Natural killer cell (primary cell): Measurements from ENCODE around the gene NEDD4L. TPM values are rescaled to one million over a fixed set of nuclear protein-coding genes. Genes with fewer than 3 reads are reported as not detected.

Source experiments
- ATAC-seq, 3 donors: fragments of 150-1000 bp in 2 of 3; fragments of 200-7000 bp in 1 of 3; cut with Tn5 transposase; 1 replicate in 1 of 3; 2 replicates in 2 of 3; pipeline ENCODE4 v1.10.0; 2021; ENCODE audit warnings: mild to moderate bottlenecking in 2 of 3, moderate library complexity in 2 of 3
- DNase-seq, 2 donors: peaks; one replicate each; pipeline versions ENCODE4 v3.0.0 to v3.0.0-alpha.2; 2013 to 2021; ENCODE audit warnings: mixed read lengths in 1 of 2
- H3K27ac ChIP-seq: one replicate; pipeline ENCODE4 v1.5.1; 2013; ENCODE audit warnings: mild to moderate bottlenecking, low read length
- H3K27me3 ChIP-seq: one replicate; pipeline ENCODE4 v1.6.1; 2013; ENCODE audit warnings: low read length; ENCODE audit not compliant: control insufficient read depth, insufficient read depth
- H3K36me3 ChIP-seq: one replicate; pipeline ENCODE4 v1.6.1; 2013; ENCODE audit warnings: low read length; ENCODE audit not compliant: control insufficient read depth, insufficient read depth
- H3K4me1 ChIP-seq: one replicate; pipeline ENCODE4 v1.6.1; 2013; ENCODE audit warnings: low read length; ENCODE audit not compliant: control insufficient read depth, insufficient read depth
- H3K4me3 ChIP-seq: one replicate; pipeline ENCODE4 v1.5.1; 2013; ENCODE audit warnings: low read length
- H3K9me3 ChIP-seq: one replicate; pipeline ENCODE4 v1.6.1; 2013; ENCODE audit warnings: low read length; ENCODE audit not compliant: control insufficient read depth, insufficient read depth
- H3K27ac Mint-ChIP-seq, 2 donors: one replicate each; pipeline ENCODE4 v1.8.0; 2022; ENCODE audit warnings: mild to moderate bottlenecking in 2 of 2, mixed read lengths in 2 of 2, moderate library complexity in 1 of 2
- H3K27me3 Mint-ChIP-seq, 2 donors: one replicate each; pipeline ENCODE4 v1.8.0; 2022; ENCODE audit warnings: low read depth in 2 of 2, mixed read lengths in 2 of 2
- H3K36me3 Mint-ChIP-seq: one replicate; pipeline ENCODE4 v1.8.0; 2022; ENCODE audit warnings: mixed read lengths
- H3K4me1 Mint-ChIP-seq, 2 donors: one replicate each; pipeline ENCODE4 v1.8.0; 2022; ENCODE audit warnings: mixed read lengths in 2 of 2
- H3K4me3 Mint-ChIP-seq: one replicate; pipeline ENCODE4 v1.8.0; 2022; ENCODE audit warnings: mild to moderate bottlenecking, moderate library complexity, mixed read lengths
- H3K9me3 Mint-ChIP-seq, 2 donors: one replicate each; pipeline ENCODE4 v1.8.0; 2022; ENCODE audit warnings: mixed read lengths in 2 of 2
- WGBS: methylation state at CpG from one replicate; pipeline ENCODE4 v1.1.7; 2013; ENCODE audit warnings: missing lambda C conversion rate; ENCODE audit not compliant: insufficient coverage; 5-methylcytosine and 5-hydroxymethylcytosine counted together
- intact Hi-C: fragments of 100-400 bp; cut with micrococcal nuclease; formaldehyde crosslinking; loops from one replicate; pipeline ENCODE4 v1.14.2; 2022
- total RNA-seq, 4 donors: library from RNA; stranded (reverse); fragments of 120-200 nt in 1 of 4; gene quantifications; one replicate each; pipeline versions ENCODE4 v1.2.3 to v1.2.4, GENCODE V29; 2013 to 2022
- TF ChIP-seq, protein P1 (sequence below): fragments of 200-600 bp; IDR thresholded peaks from one replicate; pipeline ENCODE4 v1.8.0; 2022; ENCODE audit warnings: antibody characterized with exemption

Gene NEDD4L
- total RNA-seq, 3 donors from 2014 or later (not counting 1 experiment from before 2014, with no cell fraction given): 3.4 to 15.3 (median 14.3) TPM

- H3K4me1 Mint-ChIP-seq: no peaks in the 10 kb centered on the region
- H3K4me3 ChIP-seq: no peak overlapping the region
- no peaks in the 10 kb centered on the region for H3K27me3 Mint-ChIP-seq
- H3K4me3 Mint-ChIP-seq: no peak overlapping the region
- DNase-seq (no peak), ATAC-seq (no peak)
- intact Hi-C loops: no loop called here
- H3K36me3 ChIP-seq: no peaks in the 10 kb centered on the region
- TF ChIP-seq, protein P1, sequence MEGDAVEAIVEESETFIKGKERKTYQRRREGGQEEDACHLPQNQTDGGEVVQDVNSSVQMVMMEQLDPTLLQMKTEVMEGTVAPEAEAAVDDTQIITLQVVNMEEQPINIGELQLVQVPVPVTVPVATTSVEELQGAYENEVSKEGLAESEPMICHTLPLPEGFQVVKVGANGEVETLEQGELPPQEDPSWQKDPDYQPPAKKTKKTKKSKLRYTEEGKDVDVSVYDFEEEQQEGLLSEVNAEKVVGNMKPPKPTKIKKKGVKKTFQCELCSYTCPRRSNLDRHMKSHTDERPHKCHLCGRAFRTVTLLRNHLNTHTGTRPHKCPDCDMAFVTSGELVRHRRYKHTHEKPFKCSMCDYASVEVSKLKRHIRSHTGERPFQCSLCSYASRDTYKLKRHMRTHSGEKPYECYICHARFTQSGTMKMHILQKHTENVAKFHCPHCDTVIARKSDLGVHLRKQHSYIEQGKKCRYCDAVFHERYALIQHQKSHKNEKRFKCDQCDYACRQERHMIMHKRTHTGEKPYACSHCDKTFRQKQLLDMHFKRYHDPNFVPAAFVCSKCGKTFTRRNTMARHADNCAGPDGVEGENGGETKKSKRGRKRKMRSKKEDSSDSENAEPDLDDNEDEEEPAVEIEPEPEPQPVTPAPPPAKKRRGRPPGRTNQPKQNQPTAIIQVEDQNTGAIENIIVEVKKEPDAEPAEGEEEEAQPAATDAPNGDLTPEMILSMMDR: no peak
- H3K36me3 Mint-ChIP-seq: no peaks in the 10 kb centered on the region
- no peaks in the 10 kb centered on the region for H3K27me3 ChIP-seq
- H3K27ac ChIP-seq: no peak overlapping the region
- H3K9me3 ChIP-seq: no peaks in the 10 kb centered on the region
- 89% methylated on average over 6 of the region's 6 CpGs for WGBS
- H3K9me3 Mint-ChIP-seq: no peaks in the 10 kb centered on the region
- H3K4me1 ChIP-seq: no peaks in the 10 kb centered on the region
- H3K27ac Mint-ChIP-seq: no peak overlapping the region
Measured at GRCh38 chr18:58172031-58172430, 128.0 kb downstream of the NEDD4L start.

- no peaks in the 10 kb centered on the region for H3K4me1 ChIP-seq
- DNase-seq (no peak), ATAC-seq (no peak)
- Mint-ChIP-seq H3K4me1 (no peaks in the 10 kb centered on the region), H3K9me3 (no peaks in the 10 kb centered on the region), H3K27me3 (no peaks in the 10 kb centered on the region), H3K27ac (no peak overlapping the region), H3K4me3 (no peak overlapping the region), H3K36me3 (no peaks in the 10 kb centered on the region)
- 96% methylated on average over 12 of the region's 12 CpGs for WGBS
- TF ChIP-seq, protein P1: no peak
- H3K9me3 ChIP-seq: no peaks in the 10 kb centered on the region
- no peak overlapping the region for H3K4me3 ChIP-seq
- no peaks in the 10 kb centered on the region for H3K27me3 ChIP-seq
- no peak overlapping the region for H3K27ac ChIP-seq
- no peaks in the 10 kb centered on the region for H3K36me3 ChIP-seq
- intact Hi-C loops: no loop called here
Measured at GRCh38 chr18:58174285-58174684, 130.3 kb downstream of the NEDD4L start.

DNA sequence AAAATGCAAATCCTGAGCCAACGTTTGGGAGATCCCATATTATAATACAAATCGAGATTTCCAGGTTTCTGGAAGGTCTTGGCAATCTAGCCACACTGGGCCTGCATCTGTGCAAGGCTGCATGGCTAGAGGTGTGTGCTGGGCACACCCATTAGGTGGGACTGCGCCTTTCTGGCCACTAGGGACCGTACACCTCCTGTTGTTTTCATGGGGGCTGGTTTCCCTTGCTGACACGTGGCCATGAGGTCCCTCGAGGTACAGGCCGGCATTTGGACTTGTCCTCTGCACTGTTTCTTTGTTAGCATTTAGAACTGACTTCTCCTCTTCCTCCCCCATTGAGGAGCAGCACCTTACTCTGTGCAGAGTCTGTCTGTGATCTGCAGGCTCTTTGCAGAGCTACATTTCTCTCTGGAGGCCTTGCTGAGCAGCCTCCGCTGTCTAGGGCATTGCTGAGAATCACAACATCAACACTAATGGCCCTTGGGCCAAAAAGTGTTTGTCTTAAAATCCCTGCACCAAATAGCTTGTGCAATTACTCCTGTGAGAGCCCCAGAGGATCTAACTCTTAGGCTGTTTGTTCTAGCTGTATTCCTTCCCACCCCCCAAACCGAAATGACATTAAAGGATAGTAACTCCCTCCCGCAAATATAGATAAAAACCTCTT lies 131.2 kb downstream of the NEDD4L start:
- H3K36me3 ChIP-seq: no peaks in the 10 kb centered on the region
- Mint-ChIP-seq H3K36me3 (no peaks in the 10 kb centered on the region), H3K27me3 (peaks cover 2 to 3% of the 10 kb centered on the region in 2 donors), H3K4me1 (no peaks in the 10 kb centered on the region), H3K27ac (no peak overlapping the region), H3K4me3 (no peak overlapping the region), H3K9me3 (no peaks in the 10 kb centered on the region)
- DNase-seq (no peak), ATAC-seq (no peak)
- intact Hi-C loops: no loop called here
- no peaks in the 10 kb centered on the region for H3K4me1 ChIP-seq
- H3K4me3 ChIP-seq: no peak overlapping the region
- WGBS: 83% methylated on average over 10 of the region's 10 CpGs
- H3K27me3 ChIP-seq: no peaks in the 10 kb centered on the region
- no peak overlapping the region for H3K27ac ChIP-seq
- TF ChIP-seq, protein P1: no peak
- no peaks in the 10 kb centered on the region for H3K9me3 ChIP-seq

DNA sequence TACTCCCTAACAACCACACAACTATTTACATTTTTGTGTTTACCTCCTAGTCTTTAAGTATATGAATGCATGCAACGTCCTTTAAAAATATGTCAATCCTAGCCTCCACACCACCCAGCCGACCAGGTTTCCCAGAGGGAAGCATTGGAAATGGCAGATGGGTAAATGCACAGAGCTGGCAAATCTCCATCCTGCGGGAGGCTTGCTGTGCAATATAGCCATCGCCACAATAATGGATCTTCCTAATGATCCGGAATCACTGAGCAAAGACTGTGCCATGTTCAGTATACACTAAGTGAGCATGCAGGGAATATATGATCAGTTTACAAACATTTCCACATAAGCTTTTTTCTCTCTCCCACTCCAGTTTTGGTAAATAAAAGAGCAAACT lies 131.8 kb downstream of the NEDD4L start:
- no peak overlapping the region for H3K27ac Mint-ChIP-seq
- intact Hi-C loops: no loop called here

More for the DNA sequence above, 131.8 kb downstream of the NEDD4L start:
- no peaks in the 10 kb centered on the region for H3K27me3 ChIP-seq
- 94% methylated on average over 4 of the region's 5 CpGs for WGBS
- H3K27me3 Mint-ChIP-seq: peaks cover 5 to 7% of the 10 kb centered on the region in 2 donors
- ATAC-seq (no peak), DNase-seq (no peak)
- H3K4me3 Mint-ChIP-seq: no peak overlapping the region
- H3K36me3 Mint-ChIP-seq: no peaks in the 10 kb centered on the region
- H3K9me3 Mint-ChIP-seq: no peaks in the 10 kb centered on the region
- no peaks in the 10 kb centered on the region for H3K36me3 ChIP-seq
- H3K4me1 Mint-ChIP-seq: no peaks in the 10 kb centered on the region
- no peaks in the 10 kb centered on the region for H3K4me1 ChIP-seq
- H3K27ac ChIP-seq: no peak overlapping the region
- no peak overlapping the region for H3K4me3 ChIP-seq
- H3K9me3 ChIP-seq: no peaks in the 10 kb centered on the region
- TF ChIP-seq, protein P1: no peak
